ENCODE measurements around the gene CGRRF1.

- TF ChIP-seq ATF3 (IDR thresholded peaks at IDR 0.05; ENCODE audit: borderline replicate concordance, extremely low read depth, low read depth, low read length) (no peak), ZNF24 (IDR thresholded peaks at IDR 0.05) (no peak), POLR2AphosphoS5 (IDR thresholded peaks at IDR 0.05; ENCODE audit: low read length) (no peak), CTCF (IDR thresholded peaks at IDR 0.05 in 2 of 3, conservative IDR thresholded peaks at IDR 0.05 in 1 of 3; ENCODE audit: control insufficient read depth in 2 of 3, extremely low read depth in 1 of 3, insufficient read depth in 1 of 3, low read depth in 3 of 3, low read length in 3 of 3) (no peak), E2F4 (IDR thresholded peaks at IDR 0.05; ENCODE audit: low read depth, low read length) (no peak), CEBPB (IDR thresholded peaks at IDR 0.05; ENCODE audit: borderline replicate concordance in 1 of 2, low read depth in 2 of 2, low read length in 2 of 2) (no peak), MAX (IDR thresholded peaks at IDR 0.05; ENCODE audit: low read depth, low read length) (no peak), ZZZ3 (IDR thresholded peaks at IDR 0.05; ENCODE audit: control insufficient read depth, insufficient read length, low read depth) (no peak)
Measured at GRCh38 chr14:54493293-54493692, 16.4 kb upstream of the CGRRF1 start.

All from GM12878 (cell line).